OCI-LY1 (cell line): Measurements from ENCODE around the gene CARS2.

ENCODE experiments used
- H2AFZ ChIP-seq: fragments of 200-600 bp; sonication (generic), shearing (Covaris generic); 2 replicates; pipeline ENCODE4 v1.6.0; 2014; ENCODE audit warnings: antibody characterized with exemption, mild to moderate bottlenecking, low read length
- H3F3A ChIP-seq: fragments of 200-600 bp; sonication (generic), shearing (Covaris generic); 2 replicates; pipeline ENCODE4 v1.6.0; 2014; ENCODE audit warnings: mild to moderate bottlenecking, antibody characterized with exemption, low read length, moderate library complexity; ENCODE audit not compliant: insufficient read depth
- H3K27ac ChIP-seq: fragments of 200-600 bp; sonication (generic); 2 replicates; pipeline ENCODE4 v1.5.1; 2014; ENCODE audit warnings: low read length, mixed run types, mild to moderate bottlenecking, low read depth; ENCODE audit not compliant: poor library complexity, severe bottlenecking
- H3K27me3 ChIP-seq: fragments of 200-600 bp; sonication (generic); 2 replicates; pipeline ENCODE4 v1.6.0; 2014; ENCODE audit warnings: antibody characterized with exemption, mild to moderate bottlenecking, low read length, moderate library complexity; ENCODE audit not compliant: insufficient read depth
- H3K36me3 ChIP-seq: fragments of 200-600 bp; sonication (generic); 2 replicates; pipeline ENCODE4 v1.6.1; 2014; ENCODE audit warnings: mild to moderate bottlenecking, antibody characterized with exemption, low read length, moderate library complexity, mixed read lengths; ENCODE audit not compliant: insufficient read depth
- H3K4me1 ChIP-seq: fragments of 200-600 bp; sonication (generic); 2 replicates; pipeline ENCODE4 v1.5.1; 2014; ENCODE audit warnings: mild to moderate bottlenecking, low read length, moderate library complexity; ENCODE audit not compliant: insufficient read depth, severe bottlenecking
- H3K4me2 ChIP-seq: fragments of 200-600 bp; sonication (generic), shearing (Covaris generic); 2 replicates; pipeline ENCODE4 v1.6.1; 2014; ENCODE audit warnings: low read length
- H3K4me3 ChIP-seq: fragments of 200-600 bp; sonication (generic); 2 replicates; pipeline ENCODE4 v1.5.1; 2014; ENCODE audit warnings: low read length, low read depth, mild to moderate bottlenecking, mixed read lengths; ENCODE audit not compliant: poor library complexity, severe bottlenecking
- H3K79me2 ChIP-seq: fragments of 200-600 bp; shearing (Covaris generic); 2 replicates; pipeline ENCODE4 v1.6.1; 2016; ENCODE audit warnings: mixed run types, low read length, mixed read lengths; ENCODE audit not compliant: insufficient read depth
- H3K9ac ChIP-seq: fragments of 200-600 bp; sonication (generic), shearing (Covaris generic); 2 replicates; pipeline ENCODE4 v1.6.1; 2014; ENCODE audit warnings: mild to moderate bottlenecking, low read length, mixed read lengths
- H3K9me2 ChIP-seq: fragments of 200-600 bp; sonication (generic), shearing (Covaris generic); 2 replicates; pipeline ENCODE4 v1.6.1; 2014; ENCODE audit warnings: low read depth, mild to moderate bottlenecking, low read length, mixed read lengths
- H3K9me3 ChIP-seq: fragments of 200-600 bp; shearing (Covaris generic); 2 replicates; pipeline ENCODE4 v1.6.1; 2014; ENCODE audit warnings: low read length, mixed read lengths
- H4K20me1 ChIP-seq: fragments of 200-600 bp; sonication (generic), shearing (Covaris generic); 2 replicates; pipeline ENCODE4 v1.6.0; 2016; ENCODE audit warnings: mild to moderate bottlenecking, low read length; ENCODE audit not compliant: insufficient read depth
- EZH2 ChIP-seq: fragments of 200-600 bp; sonication (generic), shearing (Covaris generic); IDR thresholded peaks from 2 replicates; pipeline ENCODE4 v1.8.0; 2017; ENCODE audit warnings: borderline replicate concordance, mixed run types, mild to moderate bottlenecking, antibody characterized with exemption, low read length, moderate library complexity, mixed read lengths
- TF ChIP-seq, protein P1 (sequence below): fragments of 200-600 bp; sonication (generic), shearing (Covaris generic); IDR thresholded peaks from 2 replicates; pipeline ENCODE4 v1.5.1; 2017; ENCODE audit warnings: mild to moderate bottlenecking, antibody characterized with exemption, low read length, moderate library complexity, mixed read lengths

Gene CARS2

DNA sequence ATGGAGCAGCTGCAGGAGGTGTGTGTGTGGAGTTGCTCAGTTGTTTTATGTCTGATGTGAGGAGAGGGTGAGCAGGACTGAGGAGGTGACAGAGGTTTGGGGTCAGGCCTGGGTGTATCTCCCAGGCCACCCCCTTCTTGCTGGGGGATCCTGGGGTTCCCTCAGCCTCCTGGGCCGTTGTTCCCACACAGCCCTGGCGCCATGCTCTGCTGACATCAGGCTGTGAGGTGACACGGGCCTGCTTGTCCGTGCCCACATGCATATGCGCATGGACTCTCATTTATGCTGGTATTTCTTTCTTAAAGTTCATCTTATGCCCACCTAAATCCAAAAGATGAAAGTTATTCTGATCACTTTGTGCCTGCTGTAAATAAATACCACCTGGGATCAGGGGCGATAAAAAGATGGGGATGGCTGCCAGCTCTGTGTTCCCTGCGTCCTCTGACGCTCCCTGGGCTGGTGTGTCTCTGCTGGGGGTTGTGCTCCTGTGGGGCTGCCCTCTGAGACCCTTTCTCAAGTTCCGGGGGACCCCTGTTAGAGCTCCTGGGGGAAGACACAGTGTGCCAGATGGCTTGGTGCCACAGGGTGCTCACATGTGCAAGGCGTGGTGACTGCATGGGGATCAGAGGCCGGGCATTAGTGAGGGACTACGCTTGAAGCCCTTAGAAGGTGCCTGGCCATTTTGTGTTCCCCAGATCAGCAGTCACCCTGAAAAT lies 78.0 kb downstream of the CARS2 start:
- Histone ChIP-seq H3F3A (no peaks in the 10 kb centered on the region), H2AFZ (no peak overlapping the region), H3K9me3 (no peaks in the 10 kb centered on the region), H3K4me3 (no peak overlapping the region), H3K27ac (no peak overlapping the region), H3K9me2 (no peaks in the 10 kb centered on the region), H3K27me3 (no peaks in the 10 kb centered on the region), H3K9ac (no peak overlapping the region), H3K36me3 (peaks cover 47% of the 10 kb centered on the region), H3K4me2 (no peak overlapping the region), H4K20me1 (no peaks in the 10 kb centered on the region), H3K4me1 (no peaks in the 10 kb centered on the region), H3K79me2 (no peaks in the 10 kb centered on the region)
- no peak for TF ChIP-seq EZH2
- TF ChIP-seq, protein P1, sequence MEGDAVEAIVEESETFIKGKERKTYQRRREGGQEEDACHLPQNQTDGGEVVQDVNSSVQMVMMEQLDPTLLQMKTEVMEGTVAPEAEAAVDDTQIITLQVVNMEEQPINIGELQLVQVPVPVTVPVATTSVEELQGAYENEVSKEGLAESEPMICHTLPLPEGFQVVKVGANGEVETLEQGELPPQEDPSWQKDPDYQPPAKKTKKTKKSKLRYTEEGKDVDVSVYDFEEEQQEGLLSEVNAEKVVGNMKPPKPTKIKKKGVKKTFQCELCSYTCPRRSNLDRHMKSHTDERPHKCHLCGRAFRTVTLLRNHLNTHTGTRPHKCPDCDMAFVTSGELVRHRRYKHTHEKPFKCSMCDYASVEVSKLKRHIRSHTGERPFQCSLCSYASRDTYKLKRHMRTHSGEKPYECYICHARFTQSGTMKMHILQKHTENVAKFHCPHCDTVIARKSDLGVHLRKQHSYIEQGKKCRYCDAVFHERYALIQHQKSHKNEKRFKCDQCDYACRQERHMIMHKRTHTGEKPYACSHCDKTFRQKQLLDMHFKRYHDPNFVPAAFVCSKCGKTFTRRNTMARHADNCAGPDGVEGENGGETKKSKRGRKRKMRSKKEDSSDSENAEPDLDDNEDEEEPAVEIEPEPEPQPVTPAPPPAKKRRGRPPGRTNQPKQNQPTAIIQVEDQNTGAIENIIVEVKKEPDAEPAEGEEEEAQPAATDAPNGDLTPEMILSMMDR: no peak

DNA sequence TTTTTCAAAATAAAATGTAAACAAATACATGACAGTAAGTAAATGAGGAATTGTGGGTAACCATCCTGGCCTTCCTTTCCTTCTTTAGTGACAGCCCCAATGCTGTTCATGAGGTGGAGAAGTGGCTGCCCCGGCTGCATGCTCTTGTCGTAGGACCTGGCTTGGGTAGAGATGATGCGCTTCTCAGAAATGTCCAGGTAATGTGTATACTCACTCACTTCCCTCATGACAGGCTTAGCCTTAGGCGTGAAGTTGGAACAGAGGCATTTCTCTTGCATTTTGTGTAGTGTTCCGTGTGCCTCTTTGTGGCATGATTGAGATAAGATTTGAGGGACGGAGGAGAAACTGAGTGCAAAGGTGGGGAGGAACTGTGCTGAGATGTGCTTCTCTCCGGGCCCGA lies 78.6 kb downstream of the CARS2 start:
- TF ChIP-seq EZH2: no peak
- TF ChIP-seq, protein P1: no peak
- Histone ChIP-seq H3K4me2 (no peak overlapping the region), H3K27me3 (no peaks in the 10 kb centered on the region), H3K4me3 (no peak overlapping the region), H3K36me3 (peaks cover 53% of the 10 kb centered on the region), H3K9me2 (no peaks in the 10 kb centered on the region), H3K79me2 (no peaks in the 10 kb centered on the region), H3K9ac (no peak overlapping the region), H4K20me1 (no peaks in the 10 kb centered on the region), H3K4me1 (no peaks in the 10 kb centered on the region), H2AFZ (no peak overlapping the region), H3K9me3 (no peaks in the 10 kb centered on the region), H3F3A (no peaks in the 10 kb centered on the region), H3K27ac (no peak overlapping the region)

DNA sequence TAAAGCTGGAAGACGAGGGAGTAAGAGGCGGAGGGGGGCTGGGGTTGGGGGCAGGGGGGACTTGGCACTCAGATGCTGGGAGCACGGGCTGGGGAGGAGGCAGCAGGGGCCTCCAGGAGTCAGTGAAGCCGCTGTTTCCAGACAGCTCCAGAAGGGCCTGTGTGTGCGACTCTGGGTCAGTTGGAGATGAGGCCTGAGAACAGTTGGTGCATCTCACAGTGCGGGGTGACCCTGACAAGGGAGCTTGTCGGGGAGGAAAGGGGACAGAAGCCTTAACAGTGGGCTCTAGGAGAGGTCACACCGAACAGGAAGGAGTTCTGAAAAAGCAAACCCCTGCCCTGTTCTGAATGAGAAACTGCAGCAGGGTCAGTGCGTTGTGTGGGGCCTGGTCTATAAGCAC lies 79.4 kb downstream of the CARS2 start:
- TF ChIP-seq, protein P1: no peak
- no peak for TF ChIP-seq EZH2
- Histone ChIP-seq H3K4me1 (no peaks in the 10 kb centered on the region), H4K20me1 (no peaks in the 10 kb centered on the region), H3K27me3 (no peaks in the 10 kb centered on the region), H3F3A (no peaks in the 10 kb centered on the region), H3K36me3 (peaks cover 55% of the 10 kb centered on the region), H3K9ac (no peak overlapping the region), H3K4me3 (no peak overlapping the region), H2AFZ (no peak overlapping the region), H3K79me2 (no peaks in the 10 kb centered on the region), H3K27ac (no peak overlapping the region), H3K4me2 (no peak overlapping the region), H3K9me3 (no peaks in the 10 kb centered on the region), H3K9me2 (no peaks in the 10 kb centered on the region)
